HG03432 (cell line): ENCODE results near the gene THRA.

Source experiments
- ATAC-seq: cut with Tn5 transposase; IDR thresholded peaks from one replicate; pipeline ENCODE4 v1.9.1; 2021; ENCODE audit warnings: mild to moderate bottlenecking, moderate library complexity; ENCODE audit not compliant: unreplicated experiment

THRA gene

DNA sequence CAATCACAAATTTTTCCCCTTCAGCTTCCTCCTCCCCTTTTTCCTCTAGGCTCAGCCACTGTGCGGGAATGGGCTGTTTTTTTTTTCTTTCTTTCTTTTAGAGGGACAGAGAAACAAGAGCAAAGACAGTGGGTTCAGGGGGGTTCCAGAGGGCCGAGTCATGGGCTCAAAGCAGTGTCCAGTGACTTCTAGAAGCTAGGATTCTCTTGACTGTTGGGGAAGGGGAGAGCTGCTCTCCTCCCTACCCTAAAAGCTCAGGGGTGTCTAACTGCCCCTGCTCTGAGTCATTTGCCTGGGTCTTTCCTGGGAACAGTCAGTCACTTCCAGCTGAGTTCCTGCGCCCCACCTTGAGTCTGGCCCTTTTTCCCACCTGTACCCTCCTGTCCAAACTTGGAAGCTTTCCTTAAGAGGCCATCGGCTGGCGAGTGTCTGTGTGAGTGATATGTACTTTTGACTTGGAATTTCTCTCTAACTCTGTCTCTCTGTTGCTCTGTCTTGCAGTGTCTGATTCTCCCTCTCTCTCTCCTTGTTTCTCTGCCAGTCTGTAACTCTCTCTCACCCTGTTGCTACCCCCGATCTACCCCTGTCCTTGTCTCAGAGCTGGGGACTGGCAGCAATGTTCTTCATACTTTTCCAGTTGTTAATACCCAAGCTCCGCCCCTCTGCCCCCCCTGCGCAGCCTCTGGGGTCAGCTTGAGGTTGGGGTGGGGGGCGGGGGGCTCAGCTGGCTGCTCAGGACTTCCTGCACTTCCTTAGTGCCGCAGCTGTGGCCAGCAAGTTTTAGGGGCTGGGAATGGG lies 2.4 kb downstream of the THRA start:
- ATAC-seq = no peak

DNA sequence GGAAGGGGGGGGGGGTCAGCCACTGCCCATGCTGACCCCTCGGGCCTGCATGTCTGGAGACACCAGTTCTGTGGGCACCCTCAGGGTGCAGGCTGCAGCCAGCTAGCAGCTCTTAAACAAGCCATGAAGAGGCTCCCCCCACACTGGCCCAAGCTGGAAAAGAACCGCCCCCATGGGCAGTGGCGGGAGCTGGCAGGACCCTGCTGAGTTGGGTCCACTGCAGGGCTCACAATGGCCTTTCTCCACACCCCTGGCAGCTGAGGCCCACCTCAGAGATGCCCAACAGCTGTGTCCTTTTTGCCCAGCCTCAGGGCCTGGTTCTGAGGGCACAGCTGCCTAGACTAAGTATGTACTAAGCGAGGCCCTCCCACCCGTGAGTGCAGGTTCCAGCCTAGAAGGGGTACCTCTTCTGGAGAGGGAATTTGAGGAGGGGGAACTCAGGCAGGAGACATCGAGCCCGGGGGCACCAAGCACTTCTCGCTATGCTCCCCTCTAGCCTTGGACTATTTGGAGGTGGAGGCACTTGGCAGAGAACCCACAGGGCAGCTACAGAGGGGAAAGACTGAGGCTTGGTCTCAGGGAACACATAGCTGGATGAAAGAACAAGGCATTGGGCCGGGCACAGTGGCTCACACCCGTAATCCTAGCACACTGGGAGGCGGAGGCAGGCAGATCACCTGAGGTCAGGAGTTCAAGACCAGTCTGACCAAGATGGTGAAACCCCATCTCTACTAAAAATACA lies 3.2 kb downstream of the THRA start:
- no peak for ATAC-seq

DNA sequence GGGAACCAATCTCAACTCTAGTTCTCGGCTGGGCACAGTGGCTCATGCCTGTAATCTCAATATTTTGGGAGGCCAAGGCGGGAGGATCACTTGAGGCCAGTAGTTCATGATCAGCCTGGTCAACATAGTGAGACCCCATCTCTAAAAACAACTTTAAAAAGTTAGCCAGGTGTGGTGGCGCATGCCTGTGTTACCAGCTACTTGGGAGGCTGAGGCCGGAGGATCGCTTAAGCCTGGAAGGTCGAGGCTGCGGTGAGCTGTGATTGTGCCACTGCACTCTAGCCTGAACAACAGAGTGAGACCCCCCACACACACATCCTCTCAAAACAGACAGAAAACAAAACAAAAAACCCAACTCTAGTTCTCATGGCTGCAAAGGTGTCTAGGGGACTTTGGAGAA lies 4.9 kb downstream of the THRA start:
- ATAC-seq = no peak

DNA sequence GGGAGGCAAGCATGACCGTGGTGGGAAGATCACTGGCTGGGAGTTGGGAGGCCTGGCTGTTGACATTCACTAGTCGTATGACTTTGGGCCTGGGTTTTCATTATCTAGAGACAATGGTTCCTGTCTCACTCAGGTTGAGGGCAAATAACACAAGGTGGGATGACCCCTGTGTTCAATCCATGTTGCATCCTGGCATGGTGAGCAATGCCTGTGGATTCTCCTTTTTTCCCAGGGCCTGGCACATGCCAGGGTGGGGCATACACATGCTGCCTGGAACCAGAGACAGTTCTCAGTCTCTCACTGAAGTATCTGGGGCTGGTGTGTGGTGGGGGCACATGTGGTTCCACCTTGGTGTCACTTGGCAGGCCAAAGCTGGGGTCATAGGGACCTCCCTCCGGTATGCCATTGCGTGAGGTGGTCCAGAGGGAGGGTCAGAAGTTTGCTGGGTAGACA lies 5.4 kb downstream of the THRA start:
- ATAC-seq = no peak

DNA sequence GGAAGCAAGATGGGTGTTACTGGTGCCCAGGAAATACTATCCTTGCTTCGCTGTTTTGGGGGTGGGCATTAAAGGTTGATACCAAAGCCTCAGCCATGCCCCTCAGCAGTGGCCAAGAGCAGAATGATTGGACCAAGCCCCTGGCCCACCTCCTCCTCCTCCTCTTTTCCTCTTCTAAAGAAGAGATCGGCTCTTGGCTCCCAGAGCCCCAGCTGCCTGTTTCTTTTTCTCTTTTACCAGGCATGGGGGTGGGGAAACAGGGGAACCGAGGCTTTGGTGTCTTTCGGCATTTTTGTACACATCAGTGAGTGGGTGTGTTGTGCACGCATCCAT lies 5.8 kb downstream of the THRA start:
- no peak for ATAC-seq

DNA sequence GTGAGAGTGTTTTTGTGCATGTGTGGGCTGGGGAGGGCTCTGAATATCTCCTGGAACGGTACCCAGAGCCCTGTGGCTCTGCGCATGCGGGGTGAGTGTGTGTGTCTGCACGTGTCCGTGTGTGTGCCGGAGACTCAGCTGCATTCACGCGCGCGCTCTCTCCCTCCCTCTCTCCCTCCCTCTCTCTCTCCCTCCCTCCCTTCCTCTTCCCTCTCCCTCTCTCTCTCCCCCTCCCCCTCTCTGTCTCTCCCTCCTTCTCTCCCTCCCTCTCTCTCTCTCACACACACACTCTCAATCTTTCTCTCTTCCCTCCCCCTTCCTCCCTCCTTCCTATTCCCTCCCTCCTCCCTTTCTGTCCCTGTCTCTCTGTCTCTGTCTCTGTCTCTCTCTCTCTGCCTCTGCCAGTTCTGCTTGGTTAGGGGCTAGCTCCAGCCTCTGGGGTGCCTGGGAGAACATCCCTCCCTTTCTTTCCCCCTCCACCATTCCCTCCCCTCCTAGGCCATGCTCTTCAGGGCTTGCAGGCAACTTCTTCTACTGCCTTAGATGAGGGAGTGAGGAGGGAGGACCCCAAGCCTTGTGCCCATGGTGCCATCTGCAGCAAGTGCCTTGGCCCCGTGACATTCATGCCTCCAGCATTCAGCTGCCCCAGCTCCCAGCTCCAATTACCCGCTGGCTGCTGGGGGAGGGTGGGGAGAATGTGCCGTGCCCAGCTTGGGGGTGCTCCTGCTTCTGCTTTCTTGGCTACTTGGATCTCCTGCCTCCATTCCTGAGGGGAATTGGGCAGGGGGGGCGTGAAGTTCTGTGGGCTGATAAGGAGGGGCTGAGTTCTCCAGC lies 6.4 kb downstream of the THRA start:
- ATAC-seq = no peak

DNA sequence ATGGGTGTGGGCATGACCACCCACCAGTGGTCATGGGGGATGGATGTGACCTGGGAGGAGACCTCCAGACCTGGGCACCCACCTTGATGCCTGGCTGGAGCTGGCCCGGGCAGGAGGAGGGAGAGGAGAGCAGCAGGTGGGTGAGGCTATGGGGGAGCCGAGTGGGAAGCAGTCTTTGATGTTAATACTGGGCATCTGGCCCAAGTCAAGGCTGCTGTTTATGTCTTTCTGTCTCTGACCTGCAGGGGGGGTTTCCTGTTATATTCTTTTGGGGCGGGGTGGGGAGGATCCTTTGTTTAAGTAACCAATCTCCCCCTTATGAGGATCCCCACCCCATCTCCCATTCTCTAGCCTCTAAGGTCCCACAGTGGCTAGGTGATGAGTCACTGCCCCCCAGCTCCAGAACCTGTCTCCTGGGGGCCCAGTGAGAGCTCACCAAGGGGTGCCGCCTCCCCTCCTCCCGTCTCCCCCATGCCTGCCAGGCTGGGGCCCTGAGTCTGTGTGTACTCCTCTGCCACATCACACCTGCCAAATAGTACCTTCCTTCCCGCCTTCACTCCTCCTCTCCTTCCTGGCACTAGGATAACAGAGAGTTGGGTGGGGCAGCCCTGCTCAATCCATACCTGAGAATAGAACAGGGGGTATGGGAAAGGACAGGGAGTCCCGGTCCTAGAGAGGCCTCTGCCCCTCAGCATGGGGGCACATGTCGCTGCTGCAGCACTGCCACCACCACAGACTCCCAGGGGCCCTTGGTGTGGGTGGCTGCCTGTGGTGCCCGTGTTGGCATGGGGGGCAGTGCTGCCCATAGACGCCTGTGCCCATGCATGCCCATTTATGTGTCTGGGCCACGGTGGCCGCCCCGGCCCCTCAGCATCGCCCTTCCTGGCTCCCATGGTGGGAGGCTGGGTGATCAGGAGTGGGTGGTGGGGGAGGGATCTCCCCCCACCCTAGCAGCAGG lies 7.3 kb downstream of the THRA start:
- ATAC-seq = no peak

DNA sequence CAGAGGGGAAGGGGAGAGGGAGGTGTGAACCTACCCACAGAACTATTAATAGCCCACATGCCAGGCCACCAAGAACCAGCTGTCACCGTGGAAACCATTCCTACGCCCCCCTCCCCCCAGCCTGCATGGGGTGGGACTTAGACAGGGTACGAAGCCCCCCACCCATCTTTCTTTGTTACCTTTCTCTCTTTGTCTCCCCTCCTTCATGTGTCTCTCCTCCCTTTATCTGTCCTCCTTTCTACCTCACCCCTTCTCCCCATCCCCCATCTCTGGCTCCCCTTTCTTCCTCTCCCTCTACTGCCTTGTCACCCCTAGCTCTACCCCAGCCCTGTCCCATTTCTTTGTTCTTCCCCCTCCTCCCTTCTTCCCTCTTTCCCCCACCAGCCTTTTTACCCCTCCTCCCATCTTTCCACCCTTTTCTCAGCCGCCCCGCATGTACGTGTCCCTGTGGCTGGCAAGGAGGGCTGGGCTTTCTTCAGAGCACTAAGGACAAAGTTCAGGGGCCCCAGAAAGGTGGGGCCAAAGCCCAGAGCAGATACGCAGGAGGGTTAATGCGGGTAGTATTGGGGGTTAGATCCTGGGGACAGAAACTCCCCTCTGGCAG lies 8.0 kb downstream of the THRA start:
- no peak for ATAC-seq

DNA sequence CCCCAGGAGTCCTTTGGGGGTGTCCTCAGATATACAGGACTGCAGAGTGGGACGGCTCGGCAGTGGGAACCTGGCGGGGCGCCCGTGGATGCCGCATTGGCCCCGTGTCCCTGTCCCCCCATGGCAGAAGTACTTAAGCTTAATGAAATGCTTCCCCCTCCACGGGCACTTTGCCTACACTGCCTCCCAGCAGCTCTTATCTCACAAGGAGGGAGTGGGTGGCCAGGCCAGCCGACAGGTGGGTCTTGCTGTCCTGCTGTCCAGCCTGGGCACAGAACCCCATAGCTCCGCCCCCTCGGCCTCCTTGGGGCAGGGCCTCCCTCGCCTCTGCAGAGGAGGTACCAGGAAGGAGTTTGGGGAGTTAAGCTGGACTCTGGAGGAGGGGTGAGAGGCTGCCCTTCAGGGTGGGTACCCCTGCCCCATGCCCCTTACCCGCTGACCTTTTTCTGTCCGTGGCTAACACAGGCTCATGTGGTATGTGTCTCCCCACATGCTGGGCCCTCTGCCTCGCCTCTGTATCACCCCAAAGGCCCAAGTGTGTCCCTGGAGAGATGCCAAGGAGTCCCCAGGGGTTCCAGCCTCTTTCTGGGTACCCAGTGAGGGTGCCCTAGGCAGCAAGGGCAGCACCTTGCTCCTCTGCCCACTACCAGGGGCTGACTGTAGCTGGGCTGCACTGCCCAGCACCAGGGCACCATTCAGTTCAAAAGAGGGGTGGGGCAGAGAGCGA lies 8.7 kb downstream of the THRA start:
- no peak for ATAC-seq

DNA sequence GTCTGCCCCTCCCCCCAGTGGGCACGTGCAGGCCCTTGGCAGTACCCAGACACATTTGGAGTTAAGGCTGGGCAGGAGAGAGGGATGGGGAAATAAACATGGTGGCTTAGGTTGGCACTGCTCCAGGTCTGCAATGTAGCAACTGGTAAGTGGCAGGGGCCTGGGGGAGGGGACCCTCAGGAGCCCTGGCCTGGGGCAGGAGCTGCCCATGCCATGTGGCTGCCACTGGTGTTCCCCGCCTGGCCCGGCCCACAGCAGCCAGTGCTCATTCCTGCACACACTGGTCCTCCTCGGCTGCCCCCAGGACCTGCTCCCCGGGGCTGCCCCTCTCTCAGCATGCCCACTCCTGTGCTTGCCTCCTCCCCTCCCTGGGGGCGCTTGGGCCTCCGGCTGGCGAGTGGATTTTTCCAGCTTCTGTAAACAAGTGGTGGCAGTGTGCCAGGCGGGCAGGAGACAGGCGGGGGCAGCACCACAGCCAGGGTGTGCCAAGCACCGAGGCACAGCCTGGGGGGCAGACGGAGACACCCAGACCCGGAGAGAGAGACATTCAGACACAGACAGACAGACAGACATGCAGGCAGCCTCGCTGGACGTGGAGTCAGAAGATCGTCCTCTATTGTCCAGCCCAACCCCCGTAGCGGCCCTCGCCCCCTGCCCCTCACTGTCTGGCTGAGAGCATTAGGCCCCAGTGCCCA lies 9.4 kb downstream of the THRA start:
- ATAC-seq = no peak

DNA sequence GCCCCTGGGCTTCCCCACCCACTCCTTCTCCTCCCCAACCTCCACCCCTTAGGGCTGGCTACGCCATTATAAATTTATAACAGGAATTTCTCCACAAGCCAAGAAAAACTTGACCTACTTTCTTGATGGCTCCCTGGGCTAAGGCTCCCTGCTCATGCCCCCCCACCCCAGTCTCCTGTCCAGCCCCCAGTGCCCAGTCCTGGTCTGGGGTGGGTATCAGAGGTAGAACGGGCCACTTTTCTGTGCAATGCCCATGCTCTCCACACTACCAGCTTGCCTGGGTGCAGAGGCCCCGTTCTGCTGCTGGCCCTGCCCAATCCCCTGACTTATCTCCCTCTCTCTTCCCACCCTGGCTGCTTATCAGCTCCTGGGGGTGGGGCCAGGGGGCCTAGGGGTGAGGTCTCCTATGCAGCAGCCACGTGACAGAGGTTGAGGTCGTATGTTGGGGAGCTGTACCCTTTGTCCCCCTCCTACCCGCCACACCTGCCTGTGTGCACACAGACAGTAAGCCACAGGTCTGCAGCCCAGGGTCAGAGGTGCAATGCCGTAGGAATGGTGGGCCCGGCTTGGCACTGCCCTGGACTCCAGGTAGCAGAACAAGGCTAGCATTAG lies 10.1 kb downstream of the THRA start:
- ATAC-seq = no peak

DNA sequence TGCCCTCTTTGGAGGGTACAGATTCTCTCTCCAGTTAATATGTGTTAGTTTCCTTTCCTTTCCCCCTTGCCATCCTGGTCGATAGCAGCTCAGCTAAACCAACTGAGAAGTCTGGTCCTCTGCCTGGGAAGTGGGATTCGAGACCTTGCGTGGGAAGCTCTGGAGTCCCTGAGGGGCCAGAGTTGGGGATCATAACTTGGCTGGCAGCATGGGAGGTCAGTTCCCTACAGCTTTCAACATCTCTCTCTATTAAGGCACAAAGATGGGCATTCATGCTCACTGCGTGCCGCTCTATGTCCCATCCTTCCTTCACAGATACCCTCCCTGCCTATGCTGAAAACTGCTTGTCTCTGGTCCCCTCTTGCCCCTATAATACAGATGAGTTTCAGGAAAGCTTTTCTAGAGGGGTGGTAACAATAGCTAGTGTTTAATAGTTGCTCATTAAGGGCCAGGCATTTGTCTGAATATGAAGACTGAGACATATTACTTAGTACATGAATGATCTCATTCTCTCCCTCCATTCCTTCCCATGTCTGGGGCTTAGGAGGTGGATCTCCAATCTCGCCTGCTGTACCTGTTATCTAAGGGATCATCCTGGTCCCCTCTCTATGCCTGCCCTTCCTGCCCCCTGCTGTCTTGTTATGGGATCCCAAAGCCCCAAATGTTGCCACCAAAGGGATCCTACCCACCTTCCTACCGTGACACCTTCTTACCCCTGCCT lies 10.8 kb downstream of the THRA start:
- no peak for ATAC-seq

DNA sequence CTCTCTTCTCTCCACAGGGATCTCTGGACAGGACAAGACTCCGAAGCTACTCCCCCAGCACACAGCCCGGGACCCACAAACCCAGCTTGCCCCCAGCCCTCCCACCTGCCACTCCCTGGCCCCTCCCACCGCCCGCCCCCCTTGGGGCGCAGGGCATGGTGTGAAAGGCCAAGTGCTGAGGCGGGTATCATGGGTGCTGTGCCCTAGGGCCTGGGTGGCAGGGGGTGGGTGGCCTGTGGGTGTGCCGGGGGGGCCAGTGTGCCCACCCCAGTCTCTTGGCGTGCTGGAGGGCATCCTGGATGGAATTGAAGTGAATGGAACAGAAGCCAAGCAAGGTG lies 11.4 kb downstream of the THRA start:
- ATAC-seq = no peak

DNA sequence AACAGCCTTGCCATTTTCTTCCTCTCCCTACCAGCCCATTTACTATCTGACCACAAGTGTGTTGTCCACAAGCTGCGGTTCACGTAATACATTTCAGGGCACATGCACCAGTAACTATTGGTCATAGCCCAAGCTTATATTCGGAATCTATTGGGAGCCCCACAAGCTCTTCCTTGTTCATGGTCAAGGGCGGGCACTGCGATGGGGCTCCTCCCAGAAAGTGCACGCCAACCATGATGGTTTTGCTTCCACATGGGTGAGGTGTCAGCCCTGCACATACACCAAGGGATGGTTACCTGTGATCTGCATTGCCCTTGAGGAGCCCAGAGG lies 12.1 kb downstream of the THRA start:
- no peak for ATAC-seq

DNA sequence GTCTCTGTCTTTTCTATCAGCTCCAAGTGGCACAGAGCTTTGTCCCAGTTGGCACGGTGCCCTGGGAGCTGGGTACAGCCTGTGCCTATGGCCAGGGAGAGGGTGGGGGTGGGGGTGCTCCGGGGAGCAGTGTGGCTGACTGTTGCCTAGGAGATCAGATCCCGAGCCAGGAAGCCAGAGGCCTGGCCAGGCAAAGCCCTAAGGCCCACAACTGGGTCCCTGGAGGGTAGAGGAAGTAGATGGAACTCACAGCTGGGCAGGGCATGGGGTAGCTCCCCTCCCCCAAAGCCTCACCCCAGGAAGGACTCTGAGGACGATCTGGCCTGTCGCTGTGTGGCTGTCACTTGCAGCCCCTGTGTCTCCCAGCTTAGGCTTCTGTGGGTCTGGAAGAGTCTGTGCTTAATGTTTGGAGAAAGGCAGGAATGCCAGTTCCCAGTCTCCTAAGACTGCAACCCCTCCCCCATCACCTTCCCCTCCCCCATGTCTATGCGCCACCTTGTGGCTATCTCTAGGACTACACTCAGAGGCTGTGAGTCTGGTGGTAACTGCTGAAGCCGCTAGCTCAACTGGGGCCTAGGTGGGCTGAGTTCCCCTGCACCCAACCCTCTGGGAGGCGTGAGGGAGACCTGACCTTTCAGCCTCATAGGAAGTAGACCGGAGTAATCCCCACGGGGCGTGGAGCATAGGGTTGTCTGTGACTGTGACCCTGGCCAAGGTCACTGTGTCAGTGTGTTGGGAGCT lies 12.6 kb downstream of the THRA start:
- ATAC-seq = no peak

DNA sequence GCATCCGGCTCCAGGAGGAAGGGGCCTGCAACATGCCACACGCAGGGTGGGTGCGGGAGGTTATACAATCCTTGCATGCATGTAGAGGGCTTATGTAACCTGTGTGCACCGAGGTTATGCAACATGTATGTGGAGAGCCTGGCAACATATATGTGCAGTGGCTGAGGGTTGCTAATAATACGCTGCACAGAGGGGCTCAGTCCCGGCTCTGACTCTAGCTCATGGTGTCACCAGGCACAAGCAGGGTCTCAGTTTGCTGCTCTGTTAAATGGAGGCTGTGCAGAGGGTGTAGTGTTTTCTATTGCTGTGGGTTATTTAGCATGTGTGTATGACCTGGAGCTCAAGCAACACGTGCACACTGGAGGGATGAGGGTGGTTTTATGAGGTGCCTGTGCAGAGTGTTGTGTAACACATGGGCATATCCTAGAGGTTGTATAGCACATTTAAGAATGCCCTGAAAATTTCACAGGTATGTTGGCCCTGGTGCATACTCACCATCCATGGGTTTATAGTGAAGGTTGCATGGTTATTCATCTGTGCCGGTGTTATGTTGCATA lies 13.3 kb downstream of the THRA start:
- ATAC-seq = no peak

DNA sequence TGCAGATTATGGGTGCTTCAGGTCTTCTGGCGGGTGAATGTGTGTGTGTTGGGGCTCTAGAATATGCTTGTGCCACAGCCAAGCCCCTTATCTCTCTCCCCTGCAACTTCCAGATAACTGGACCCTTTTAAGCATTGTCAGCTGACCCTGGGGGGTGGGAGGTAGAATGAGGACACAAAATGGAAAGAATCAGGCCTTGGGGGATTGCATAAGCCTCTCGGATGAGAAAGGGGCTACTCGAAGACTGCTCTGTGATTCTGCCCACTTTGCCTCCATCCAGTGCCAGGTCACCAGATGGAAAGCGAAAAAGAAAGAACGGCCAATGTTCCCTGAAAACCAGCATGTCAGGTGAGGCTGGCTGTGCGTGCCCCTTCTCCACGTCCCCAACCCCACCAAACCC lies 13.8 kb downstream of the THRA start:
- ATAC-seq = no peak
